ENCODE measurements around the gene FNDC3B. TPM values are rescaled to one million over a fixed set of nuclear protein-coding genes. Genes with fewer than 3 reads are reported as not detected.

The FNDC3B gene
- total RNA-seq, 2 experiments from 2014 or later = 9.2 to 13.5 TPM

GRCh38 chr3:172195407-172195754, 156.0 kb downstream of the FNDC3B start:
- CTCF ChIA-PET = no interaction called here
- Mint-ChIP-seq H3K4me1 (ENCODE audit: low read depth) (peaks cover 8% of the 10 kb centered on the region), H3K9me3 (no peaks in the 10 kb centered on the region), H3K27me3 (ENCODE audit: low read depth) (no peaks in the 10 kb centered on the region), H3K27ac (no peak overlapping the region), H3K36me3 (ENCODE audit: low read depth) (peaks cover 4% of the 10 kb centered on the region), H3K4me3 (no peak overlapping the region)
- intact Hi-C loops (cut with micrococcal nuclease) = no loop called here
- DNase-seq = no peak

- DNase-seq = no peak
- Mint-ChIP-seq H3K4me1 (ENCODE audit: low read depth) (peaks cover 8% of the 10 kb centered on the region), H3K9me3 (no peaks in the 10 kb centered on the region), H3K36me3 (ENCODE audit: low read depth) (peaks cover 4% of the 10 kb centered on the region), H3K27me3 (ENCODE audit: low read depth) (no peaks in the 10 kb centered on the region), H3K4me3 (no peak overlapping the region), H3K27ac (no peak overlapping the region)
- CTCF ChIA-PET = no interaction called here
- intact Hi-C loops (cut with micrococcal nuclease) = no loop called here
These were observed 158.0 kb downstream of the FNDC3B start for GRCh38 chr3:172197344-172197743.

GRCh38 chr3:172198428-172198827, 159.1 kb downstream of the FNDC3B start:
- Mint-ChIP-seq H3K27ac (no peak overlapping the region), H3K27me3 (ENCODE audit: low read depth) (no peaks in the 10 kb centered on the region), H3K4me1 (ENCODE audit: low read depth) (peaks cover 5% of the 10 kb centered on the region), H3K36me3 (ENCODE audit: low read depth) (peaks cover 6% of the 10 kb centered on the region), H3K4me3 (no peak overlapping the region), H3K9me3 (peaks cover under 1% of the 10 kb centered on the region)
- intact Hi-C loops (cut with micrococcal nuclease) = no loop called here
- CTCF ChIA-PET = no interaction called here
- no peak for DNase-seq

- DNase-seq = no peak
- peaks cover 2% of the 10 kb centered on the region for H3K4me1 Mint-ChIP-seq (ENCODE audit: low read depth)
- peaks cover 12% of the 10 kb centered on the region for H3K9me3 Mint-ChIP-seq
- CTCF ChIA-PET = no interaction called here
- intact Hi-C loops (cut with micrococcal nuclease) = no loop called here
- no peaks in the 10 kb centered on the region for H3K27me3 Mint-ChIP-seq (ENCODE audit: low read depth)
- H3K4me3 Mint-ChIP-seq = no peak overlapping the region
- H3K27ac Mint-ChIP-seq = no peak overlapping the region
- H3K36me3 Mint-ChIP-seq (ENCODE audit: low read depth) = peaks cover 17% of the 10 kb centered on the region
These were observed 160.5 kb downstream of the FNDC3B start for GRCh38 chr3:172199850-172200369.

DNA sequence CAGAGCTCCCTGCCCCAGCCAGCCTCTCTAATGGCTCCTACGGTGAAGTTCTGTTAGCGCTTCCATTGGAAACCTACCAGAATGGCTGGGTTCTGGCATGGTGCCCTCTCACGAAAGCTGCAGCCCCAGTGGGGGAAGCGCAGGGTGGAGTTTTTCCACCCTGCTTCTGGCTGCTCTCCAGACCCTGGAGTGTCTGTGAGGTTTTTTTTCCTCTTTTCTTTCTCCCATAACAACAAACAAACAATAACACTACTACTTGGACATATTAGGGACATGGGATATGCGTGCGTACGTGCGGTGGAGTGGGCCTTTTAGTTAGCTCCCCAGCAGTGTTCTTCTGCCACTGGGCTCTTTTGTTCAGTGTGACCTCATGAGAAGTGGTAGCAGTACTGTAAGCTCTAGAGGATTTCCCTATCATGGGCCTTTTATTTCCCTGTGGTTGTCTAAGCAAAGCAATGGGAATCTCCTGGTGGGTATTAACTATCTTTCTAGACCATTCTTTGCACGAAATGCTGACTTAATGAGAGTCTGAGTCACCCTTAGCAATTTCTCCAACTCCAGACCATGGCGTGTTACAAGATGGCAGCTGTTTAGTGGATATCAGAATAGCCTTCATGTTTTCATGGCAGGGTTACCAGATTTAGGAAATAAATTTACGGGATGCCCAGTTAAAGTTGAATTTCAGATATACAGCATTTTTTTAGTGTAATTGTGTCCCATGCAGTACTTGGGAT, 161.9 kb downstream of the FNDC3B start:
- no peak overlapping the region for H3K4me3 Mint-ChIP-seq
- peaks cover 22% of the 10 kb centered on the region for H3K36me3 Mint-ChIP-seq (ENCODE audit: low read depth)
- intact Hi-C loops (cut with micrococcal nuclease) = no loop called here

GRCh38 chr3:172201870-172202236, 162.5 kb downstream of the FNDC3B start:
- H3K27me3 Mint-ChIP-seq (ENCODE audit: low read depth) = no peaks in the 10 kb centered on the region
- peaks cover 2% of the 10 kb centered on the region for H3K4me1 Mint-ChIP-seq (ENCODE audit: low read depth)
- H3K27ac Mint-ChIP-seq = no peak overlapping the region
- DNase-seq = no peak
- intact Hi-C loops (cut with micrococcal nuclease) = no loop called here
- CTCF ChIA-PET = no interaction called here
- H3K4me3 Mint-ChIP-seq = no peak overlapping the region
- peaks cover 22% of the 10 kb centered on the region for H3K36me3 Mint-ChIP-seq (ENCODE audit: low read depth)
- H3K9me3 Mint-ChIP-seq = peaks cover 19% of the 10 kb centered on the region

More for the DNA sequence above, 161.9 kb downstream of the FNDC3B start:
- peaks cover 2% of the 10 kb centered on the region for H3K4me1 Mint-ChIP-seq (ENCODE audit: low read depth)
- H3K27ac Mint-ChIP-seq = no peak overlapping the region
- CTCF ChIA-PET = no interaction called here
- H3K27me3 Mint-ChIP-seq (ENCODE audit: low read depth) = no peaks in the 10 kb centered on the region
- H3K9me3 Mint-ChIP-seq = peaks cover 19% of the 10 kb centered on the region
- DNase-seq = no peak

DNA sequence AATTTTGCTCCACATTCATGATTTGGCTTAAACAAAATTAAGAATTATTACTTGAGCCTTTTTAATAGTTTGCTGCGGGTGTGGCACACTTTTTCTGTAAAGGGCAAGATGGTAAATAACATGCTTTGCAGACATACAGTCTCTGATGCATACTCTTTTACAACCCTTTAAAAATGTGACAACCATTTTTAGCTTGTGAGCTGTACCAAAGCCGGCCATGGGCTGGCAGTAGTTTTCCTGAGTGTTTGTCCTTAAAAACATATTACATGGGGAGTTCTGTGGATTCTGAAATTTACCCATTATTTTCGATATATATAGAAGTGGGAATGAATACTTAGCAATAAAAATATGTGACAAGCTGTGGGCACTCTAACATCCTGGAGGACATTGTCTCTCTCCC, 163.4 kb downstream of the FNDC3B start:
- no peak overlapping the region for H3K27ac Mint-ChIP-seq
- H3K36me3 Mint-ChIP-seq (ENCODE audit: low read depth) = peaks cover 22% of the 10 kb centered on the region
- peaks cover 2% of the 10 kb centered on the region for H3K4me1 Mint-ChIP-seq (ENCODE audit: low read depth)

DNA sequence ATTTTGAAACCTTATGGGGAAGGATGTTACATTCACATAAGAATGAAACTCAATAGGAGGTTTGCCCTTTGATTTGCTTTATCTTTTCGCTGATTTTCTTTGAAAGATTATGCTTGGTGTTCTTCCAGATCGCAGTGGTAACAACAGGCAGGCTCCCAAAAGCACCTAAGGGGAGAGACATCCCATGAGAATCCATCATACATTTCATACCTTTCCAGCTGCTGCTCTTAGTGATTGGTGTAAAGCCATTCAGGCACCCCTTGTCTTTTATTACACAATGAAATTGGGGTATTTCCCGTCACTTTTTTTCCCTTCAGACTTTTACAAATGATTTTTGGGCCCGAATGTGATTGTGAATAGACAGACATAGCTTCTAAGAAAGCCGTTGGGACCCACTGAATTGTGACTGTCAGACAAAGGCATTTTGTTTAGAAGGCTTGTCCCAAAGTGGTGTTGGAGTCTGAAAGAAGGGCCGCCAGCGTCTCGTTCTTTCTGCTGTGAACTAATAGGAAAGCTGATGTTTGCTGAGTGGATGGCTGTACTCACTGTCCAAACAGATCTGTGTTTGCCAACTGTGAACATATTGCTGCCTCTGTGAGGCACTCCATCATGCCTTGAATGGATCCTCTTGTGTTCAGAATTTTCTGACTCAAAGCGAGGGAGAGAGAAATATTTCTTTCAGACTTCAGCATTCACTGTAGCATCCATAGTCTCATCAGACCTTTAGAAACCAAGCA, 164.3 kb downstream of the FNDC3B start:
- DNase-seq = no peak
- no peaks in the 10 kb centered on the region for H3K27me3 Mint-ChIP-seq (ENCODE audit: low read depth)
- CTCF ChIA-PET = no interaction called here
- peaks cover 2% of the 10 kb centered on the region for H3K4me1 Mint-ChIP-seq (ENCODE audit: low read depth)
- peaks cover 19% of the 10 kb centered on the region for H3K9me3 Mint-ChIP-seq
- no peak overlapping the region for H3K27ac Mint-ChIP-seq
- no peak overlapping the region for H3K4me3 Mint-ChIP-seq
- intact Hi-C loops (cut with micrococcal nuclease) = no loop called here
- peaks cover 19% of the 10 kb centered on the region for H3K36me3 Mint-ChIP-seq (ENCODE audit: low read depth)

More for the DNA sequence above, 163.4 kb downstream of the FNDC3B start:
- intact Hi-C loops (cut with micrococcal nuclease) = no loop called here
- Mint-ChIP-seq H3K27me3 (ENCODE audit: low read depth) (no peaks in the 10 kb centered on the region), H3K9me3 (peaks cover 19% of the 10 kb centered on the region), H3K4me3 (no peak overlapping the region)
- no peak for DNase-seq
- CTCF ChIA-PET = no interaction called here

GRCh38 chr3:172204716-172205115, 165.3 kb downstream of the FNDC3B start:
- H3K27ac Mint-ChIP-seq = no peak overlapping the region
- peaks cover 19% of the 10 kb centered on the region for H3K9me3 Mint-ChIP-seq
- H3K4me1 Mint-ChIP-seq (ENCODE audit: low read depth) = peaks cover 2% of the 10 kb centered on the region
- no peak overlapping the region for H3K4me3 Mint-ChIP-seq
- DNase-seq = no peak
- intact Hi-C loops (cut with micrococcal nuclease) = no loop called here
- CTCF ChIA-PET = no interaction called here
- peaks cover 18% of the 10 kb centered on the region for H3K36me3 Mint-ChIP-seq (ENCODE audit: low read depth)
- no peaks in the 10 kb centered on the region for H3K27me3 Mint-ChIP-seq (ENCODE audit: low read depth)

DNA sequence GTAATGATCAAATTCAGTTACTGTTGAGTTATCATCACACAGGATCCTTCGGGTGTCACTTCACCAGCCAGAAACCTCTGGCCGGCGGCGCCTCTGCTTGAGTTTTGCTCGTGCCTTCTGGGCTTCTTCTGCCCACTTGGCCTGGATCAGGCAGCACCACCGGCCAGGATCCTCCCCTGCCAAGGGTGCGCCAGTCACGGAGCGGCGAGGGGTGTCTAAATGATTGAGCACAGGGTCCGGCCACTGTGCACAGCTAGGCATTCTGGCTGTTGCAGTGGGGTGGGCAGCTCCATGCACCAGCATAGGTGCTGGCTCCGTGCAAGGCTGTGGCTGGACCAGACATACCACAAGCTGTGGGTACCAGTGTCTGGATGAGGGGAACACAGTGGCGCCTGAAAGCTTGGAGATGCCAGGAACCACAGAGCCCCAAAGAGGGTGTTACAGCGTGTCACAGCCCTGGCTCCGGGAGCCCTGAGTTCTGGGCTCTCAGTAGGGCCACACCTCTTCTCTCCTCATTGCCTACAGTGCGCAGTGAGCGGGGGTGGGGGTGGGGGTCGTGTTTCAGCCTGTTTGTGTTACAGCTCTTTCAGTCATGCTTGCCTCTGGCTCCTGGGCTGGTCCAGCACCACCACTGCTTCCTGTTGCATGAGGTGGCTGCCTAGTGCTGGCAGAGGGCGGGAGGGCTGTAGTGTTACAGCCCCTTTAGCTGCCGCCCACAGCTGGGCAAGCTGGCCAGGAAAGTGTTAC, 169.4 kb downstream of the FNDC3B start:
- peaks cover 13% of the 10 kb centered on the region for H3K36me3 Mint-ChIP-seq (ENCODE audit: low read depth)
- no peak overlapping the region for H3K4me3 Mint-ChIP-seq
- no peak overlapping the region for H3K27ac Mint-ChIP-seq
- H3K4me1 Mint-ChIP-seq (ENCODE audit: low read depth) = peaks cover 8% of the 10 kb centered on the region
- intact Hi-C loops (cut with micrococcal nuclease) = no loop called here
- H3K9me3 Mint-ChIP-seq = peaks cover 15% of the 10 kb centered on the region
- no peak for DNase-seq
- H3K27me3 Mint-ChIP-seq (ENCODE audit: low read depth) = no peaks in the 10 kb centered on the region
- CTCF ChIA-PET = interaction anchor here (0.7 kb wide), 1 partner anchor 51 kb away, joined by 3 read pairs; no protein-coding TSS in a partner anchor

DNA sequence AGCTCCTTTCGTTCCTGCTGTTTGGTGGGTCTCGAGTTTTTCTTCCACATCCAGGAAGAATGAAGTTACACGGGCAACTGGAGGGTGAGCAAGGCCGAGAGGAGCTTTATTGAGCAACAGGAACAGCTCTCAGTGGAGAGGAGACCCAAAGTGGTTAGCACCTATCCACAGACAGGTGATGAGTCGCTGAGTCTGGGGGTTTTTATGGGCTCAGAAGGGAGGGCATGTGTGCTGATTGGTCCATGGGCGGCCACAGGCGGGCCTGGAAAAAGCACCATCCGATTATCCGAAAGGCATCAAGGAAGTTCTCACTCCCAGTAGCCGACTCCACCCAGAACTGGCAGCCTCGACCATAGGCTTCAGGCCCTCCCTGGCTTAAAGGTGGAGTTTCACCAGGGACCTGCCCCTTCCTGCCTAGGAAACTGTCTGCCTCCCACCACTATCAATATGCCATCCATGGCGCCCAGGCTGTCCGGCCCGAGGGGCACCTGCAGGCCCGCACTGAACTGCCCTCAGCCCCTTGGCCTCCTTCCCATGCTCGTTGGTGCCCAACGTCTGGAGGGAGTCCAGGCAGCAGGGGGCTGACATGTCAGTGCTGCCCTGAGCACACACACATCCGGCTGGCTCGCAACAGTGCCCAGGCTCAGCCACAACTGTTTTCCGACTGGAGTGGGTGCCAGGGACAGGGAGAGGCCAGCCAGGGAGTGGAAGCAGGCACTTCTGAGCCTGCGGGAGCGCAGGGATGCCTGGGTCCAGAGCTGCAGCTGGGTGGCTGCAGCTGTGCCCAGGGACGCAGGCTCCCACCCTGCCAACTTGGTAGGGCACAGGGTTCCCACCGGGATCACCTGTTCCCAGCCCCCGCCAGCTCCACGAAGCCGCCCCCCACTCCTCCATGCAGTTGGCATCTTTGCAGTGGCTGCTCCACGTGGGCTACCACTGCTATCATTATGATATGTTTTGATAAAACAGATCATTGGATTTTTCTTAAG, 170.2 kb downstream of the FNDC3B start:
- peaks cover 7% of the 10 kb centered on the region for H3K36me3 Mint-ChIP-seq (ENCODE audit: low read depth)
- DNase-seq = no peak
- H3K27me3 Mint-ChIP-seq (ENCODE audit: low read depth) = no peaks in the 10 kb centered on the region
- intact Hi-C loops (cut with micrococcal nuclease) = no loop called here
- peaks cover 9% of the 10 kb centered on the region for H3K9me3 Mint-ChIP-seq
- H3K4me1 Mint-ChIP-seq (ENCODE audit: low read depth) = peaks cover 15% of the 10 kb centered on the region
- H3K27ac Mint-ChIP-seq = no peak overlapping the region
- CTCF ChIA-PET = no interaction called here
- no peak overlapping the region for H3K4me3 Mint-ChIP-seq

DNA sequence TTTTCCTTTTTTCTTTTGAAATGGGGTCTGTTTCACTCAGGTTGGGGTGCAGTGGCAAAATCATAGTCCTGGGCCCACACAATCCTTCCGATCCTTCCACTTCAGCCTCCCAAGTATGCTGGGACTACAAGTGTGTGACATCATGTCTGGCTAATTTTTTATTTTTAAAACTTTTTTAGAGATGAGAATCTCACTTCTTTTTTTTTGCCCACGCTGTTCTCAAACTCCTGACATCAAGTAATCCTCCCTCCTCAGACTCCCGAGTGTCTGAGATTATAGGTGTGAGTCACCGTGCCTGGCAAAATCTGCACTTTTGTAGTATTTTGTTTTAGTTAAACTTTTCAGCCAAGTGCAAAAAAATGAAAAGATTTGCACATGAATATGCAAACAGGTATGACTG, 171.0 kb downstream of the FNDC3B start:
- H3K36me3 Mint-ChIP-seq (ENCODE audit: low read depth) = peaks cover 5% of the 10 kb centered on the region
- DNase-seq = no peak
- H3K4me3 Mint-ChIP-seq = no peak overlapping the region
- H3K9me3 Mint-ChIP-seq = peaks cover 6% of the 10 kb centered on the region
- no peaks in the 10 kb centered on the region for H3K27me3 Mint-ChIP-seq (ENCODE audit: low read depth)
- CTCF ChIA-PET = no interaction called here
- peaks cover 15% of the 10 kb centered on the region for H3K4me1 Mint-ChIP-seq (ENCODE audit: low read depth)
- intact Hi-C loops (cut with micrococcal nuclease) = no loop called here
- H3K27ac Mint-ChIP-seq = no peak overlapping the region
